ENCODE measurements around the gene SGPP2.

The SGPP2 gene

GRCh38 chr2:222591661-222592060 lies 167.3 kb downstream of the SGPP2 start:
- no peak for DNase-seq

- DNase-seq, result no peak
Measured at GRCh38 chr2:222592176-222592575, 167.8 kb downstream of the SGPP2 start.

- no peak for DNase-seq
Measured at GRCh38 chr2:222594679-222595078, 170.3 kb downstream of the SGPP2 start.

GRCh38 chr2:222595581-222595980 lies 171.2 kb downstream of the SGPP2 start:
- DNase-seq, result no peak

- DNase-seq, result no peak
Measured at GRCh38 chr2:222598611-222599010, 174.3 kb downstream of the SGPP2 start.

- DNase-seq, result no peak
Measured at GRCh38 chr2:222603501-222603900, 179.2 kb downstream of the SGPP2 start.

GRCh38 chr2:222604749-222605515 lies 180.6 kb downstream of the SGPP2 start:
- no peak for DNase-seq

- DNase-seq, result no peak
Measured at GRCh38 chr2:222606306-222606705, 182.0 kb downstream of the SGPP2 start.

GRCh38 chr2:222608081-222608480 lies 183.7 kb downstream of the SGPP2 start:
- DNase-seq, result no peak

GRCh38 chr2:222609381-222609780 lies 185.0 kb downstream of the SGPP2 start:
- DNase-seq, result no peak

Measured in NCI-H748 treated with DMSO at 0.1 percent for 48 hours (cell line).